Ishikawa (cell line): ENCODE measurements around the gene RAB25.

Experiments used
- CEBPB ChIP-seq: IDR thresholded peaks from 2 replicates; pipeline ENCODE4 v1.6.1; 2012
- CREB1 ChIP-seq: IDR thresholded peaks from 2 replicates; pipeline ENCODE4 v1.6.1; 2012; ENCODE audit warnings: low read depth
- EGR1 ChIP-seq: IDR thresholded peaks from 2 replicates; pipeline ENCODE4 v1.6.1; 2012
- EP300 ChIP-seq: IDR thresholded peaks from 2 replicates; pipeline ENCODE4 v1.6.1; 2012; ENCODE audit warnings: borderline replicate concordance
- FOXM1 ChIP-seq: IDR thresholded peaks from 2 replicates; pipeline ENCODE4 v1.6.1; 2012; ENCODE audit warnings: low read depth, borderline replicate concordance
- NFIC ChIP-seq: IDR thresholded peaks from 2 replicates; pipeline ENCODE4 v1.6.1; 2012
- RAD21 ChIP-seq: IDR thresholded peaks from 2 replicates; pipeline ENCODE4 v1.6.1; 2012; ENCODE audit warnings: low read depth
- TAF1 ChIP-seq: IDR thresholded peaks from 2 replicates; pipeline ENCODE4 v1.6.1; 2012; ENCODE audit warnings: low read depth, mild to moderate bottlenecking
- TCF12 ChIP-seq: IDR thresholded peaks from 2 replicates; pipeline ENCODE4 v1.6.1; 2012; ENCODE audit warnings: low read depth
- TEAD4 ChIP-seq: IDR thresholded peaks from 2 replicates; pipeline ENCODE4 v1.6.1; 2012
- YY1 ChIP-seq: IDR thresholded peaks from 2 replicates; pipeline ENCODE4 v1.6.1; 2012; ENCODE audit warnings: low read depth
- ZBTB7A ChIP-seq: IDR thresholded peaks from 2 replicates; pipeline ENCODE4 v1.6.1; 2012; ENCODE audit warnings: low read depth
- TF ChIP-seq, protein P1 (sequence below): IDR thresholded peaks from 2 replicates; pipeline ENCODE4 v1.6.1; 2012
- TF ChIP-seq, protein P2 (sequence below): IDR thresholded peaks from 2 replicates; pipeline ENCODE4 v1.6.1; 2012
- TF ChIP-seq, protein P3 (sequence below): IDR thresholded peaks from 2 replicates; pipeline ENCODE4 v1.6.1; 2012; ENCODE audit warnings: low read depth, mild to moderate bottlenecking

Gene RAB25

DNA sequence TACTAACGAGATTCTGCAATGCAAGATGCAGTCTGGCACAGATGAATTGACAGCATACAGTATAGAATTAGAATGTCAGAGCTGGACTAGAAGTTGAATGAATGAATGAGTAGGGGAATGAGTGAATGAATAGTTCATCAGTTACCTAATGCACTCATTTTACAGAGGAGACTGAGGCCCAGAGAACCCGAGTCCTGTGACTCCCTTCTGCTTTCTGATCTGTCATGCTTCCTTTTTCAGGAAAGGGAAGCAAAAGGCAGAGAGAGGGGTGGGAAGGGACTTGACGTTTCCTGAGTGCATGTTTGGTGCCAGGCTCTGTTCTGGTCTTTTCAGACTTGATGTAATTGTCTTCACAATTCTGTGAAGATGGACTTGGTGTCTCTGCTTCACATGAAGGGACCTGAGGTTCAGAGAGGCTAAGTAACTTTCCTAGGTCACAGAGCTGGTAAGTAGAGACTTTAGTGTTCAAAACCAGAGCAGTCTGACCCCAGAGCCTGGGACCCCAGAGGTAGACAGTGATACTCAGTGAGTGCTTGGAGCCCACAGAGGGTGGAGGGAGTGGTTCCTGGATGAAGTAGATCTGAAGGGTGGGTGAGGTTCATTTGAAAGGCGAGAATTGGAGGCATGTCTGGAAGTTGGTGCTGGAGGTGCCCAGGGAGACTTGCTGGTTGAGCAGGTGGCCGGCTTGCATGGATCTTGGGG is 29.3 kb downstream of the RAB25 start:
- TF ChIP-seq FOXM1 (no peak), EP300 (no peak), TEAD4 (no peak), CREB1 (no peak), TCF12 (no peak), TAF1 (no peak), EGR1 (no peak), YY1 (no peak), RAD21 (no peak), ZBTB7A (no peak), CEBPB (no peak), NFIC (no peak)
- TF ChIP-seq, protein P1, sequence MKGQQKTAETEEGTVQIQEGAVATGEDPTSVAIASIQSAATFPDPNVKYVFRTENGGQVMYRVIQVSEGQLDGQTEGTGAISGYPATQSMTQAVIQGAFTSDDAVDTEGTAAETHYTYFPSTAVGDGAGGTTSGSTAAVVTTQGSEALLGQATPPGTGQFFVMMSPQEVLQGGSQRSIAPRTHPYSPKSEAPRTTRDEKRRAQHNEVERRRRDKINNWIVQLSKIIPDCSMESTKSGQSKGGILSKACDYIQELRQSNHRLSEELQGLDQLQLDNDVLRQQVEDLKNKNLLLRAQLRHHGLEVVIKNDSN: no peak
- TF ChIP-seq, protein P2, sequence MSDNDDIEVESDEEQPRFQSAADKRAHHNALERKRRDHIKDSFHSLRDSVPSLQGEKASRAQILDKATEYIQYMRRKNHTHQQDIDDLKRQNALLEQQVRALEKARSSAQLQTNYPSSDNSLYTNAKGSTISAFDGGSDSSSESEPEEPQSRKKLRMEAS: no peak
- TF ChIP-seq, protein P3, sequence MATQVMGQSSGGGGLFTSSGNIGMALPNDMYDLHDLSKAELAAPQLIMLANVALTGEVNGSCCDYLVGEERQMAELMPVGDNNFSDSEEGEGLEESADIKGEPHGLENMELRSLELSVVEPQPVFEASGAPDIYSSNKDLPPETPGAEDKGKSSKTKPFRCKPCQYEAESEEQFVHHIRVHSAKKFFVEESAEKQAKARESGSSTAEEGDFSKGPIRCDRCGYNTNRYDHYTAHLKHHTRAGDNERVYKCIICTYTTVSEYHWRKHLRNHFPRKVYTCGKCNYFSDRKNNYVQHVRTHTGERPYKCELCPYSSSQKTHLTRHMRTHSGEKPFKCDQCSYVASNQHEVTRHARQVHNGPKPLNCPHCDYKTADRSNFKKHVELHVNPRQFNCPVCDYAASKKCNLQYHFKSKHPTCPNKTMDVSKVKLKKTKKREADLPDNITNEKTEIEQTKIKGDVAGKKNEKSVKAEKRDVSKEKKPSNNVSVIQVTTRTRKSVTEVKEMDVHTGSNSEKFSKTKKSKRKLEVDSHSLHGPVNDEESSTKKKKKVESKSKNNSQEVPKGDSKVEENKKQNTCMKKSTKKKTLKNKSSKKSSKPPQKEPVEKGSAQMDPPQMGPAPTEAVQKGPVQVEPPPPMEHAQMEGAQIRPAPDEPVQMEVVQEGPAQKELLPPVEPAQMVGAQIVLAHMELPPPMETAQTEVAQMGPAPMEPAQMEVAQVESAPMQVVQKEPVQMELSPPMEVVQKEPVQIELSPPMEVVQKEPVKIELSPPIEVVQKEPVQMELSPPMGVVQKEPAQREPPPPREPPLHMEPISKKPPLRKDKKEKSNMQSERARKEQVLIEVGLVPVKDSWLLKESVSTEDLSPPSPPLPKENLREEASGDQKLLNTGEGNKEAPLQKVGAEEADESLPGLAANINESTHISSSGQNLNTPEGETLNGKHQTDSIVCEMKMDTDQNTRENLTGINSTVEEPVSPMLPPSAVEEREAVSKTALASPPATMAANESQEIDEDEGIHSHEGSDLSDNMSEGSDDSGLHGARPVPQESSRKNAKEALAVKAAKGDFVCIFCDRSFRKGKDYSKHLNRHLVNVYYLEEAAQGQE: no peak

DNA sequence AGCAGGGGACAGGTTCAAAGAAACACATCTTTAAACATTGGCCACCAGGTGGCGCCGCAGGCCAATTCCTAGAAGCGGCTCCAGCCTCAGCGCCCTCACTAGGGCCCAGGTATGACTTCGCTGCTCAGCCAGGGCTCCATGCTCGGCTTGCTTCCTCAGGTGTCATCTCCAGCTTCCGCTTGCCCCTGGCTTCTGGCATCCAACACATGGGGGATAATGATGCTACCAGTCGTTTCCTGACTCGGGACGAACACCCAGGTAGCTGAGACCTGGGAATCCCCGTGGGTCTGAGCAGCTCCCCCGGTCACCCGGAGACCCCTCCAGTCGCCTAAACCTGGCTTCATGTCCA is 29.9 kb downstream of the RAB25 start:
- TF ChIP-seq TAF1: no peak
- peak; percentile 94 for TF ChIP-seq RAD21

DNA sequence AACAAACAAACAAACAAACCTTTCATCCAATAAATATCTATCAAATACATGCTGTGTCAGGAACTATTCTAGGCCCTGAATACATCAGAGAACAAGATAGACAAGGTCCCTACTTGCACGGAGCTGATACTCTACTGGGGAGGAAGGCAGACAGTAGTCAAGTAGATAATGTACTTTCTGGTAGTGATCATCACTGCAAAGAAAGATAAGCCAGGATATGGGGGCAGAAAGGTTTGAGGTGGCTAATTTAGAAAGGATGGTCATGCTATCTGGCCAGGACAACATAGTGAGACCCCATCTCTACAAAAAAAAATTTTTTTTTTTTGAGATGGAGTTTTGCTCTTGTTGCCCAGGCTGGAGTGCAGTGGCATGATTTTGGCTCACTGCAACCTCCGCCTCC is 30.6 kb downstream of the RAB25 start:
- TF ChIP-seq CEBPB: no peak
- TF ChIP-seq TEAD4: no peak
- TF ChIP-seq YY1: no peak
- no peak for TF ChIP-seq NFIC
- no peak for TF ChIP-seq EP300
- TF ChIP-seq, protein P1: no peak

DNA sequence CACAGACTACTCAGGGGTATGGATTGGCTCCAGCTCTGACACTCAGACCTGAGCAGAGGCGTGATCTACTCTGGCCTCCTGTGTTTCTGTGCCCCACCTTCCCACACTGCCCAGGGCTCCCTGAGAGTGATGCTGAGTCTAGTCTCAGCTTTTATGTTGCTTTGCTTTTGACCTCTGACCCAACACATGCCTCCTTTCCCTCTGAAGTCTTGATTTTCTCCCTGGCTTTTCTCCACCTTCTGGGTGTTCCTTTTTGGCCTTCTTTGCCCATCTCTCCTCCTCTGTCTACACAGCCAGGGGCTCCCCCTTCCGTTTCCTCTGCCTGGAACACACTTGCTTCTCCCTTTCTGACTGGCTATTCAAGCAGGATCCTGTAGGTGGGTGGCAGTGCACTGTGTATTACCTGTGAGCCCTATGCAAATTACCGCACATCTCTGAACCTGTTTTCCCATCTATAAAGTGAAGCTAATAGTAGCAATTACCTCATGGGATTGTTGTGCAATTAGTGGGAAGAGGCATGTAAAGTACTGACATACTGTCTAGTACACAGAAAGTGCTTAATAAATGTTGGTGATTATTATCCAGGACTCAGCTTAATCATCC is 35.0 kb downstream of the RAB25 start:
- no peak for TF ChIP-seq CREB1
- no peak for TF ChIP-seq YY1
- no peak for TF ChIP-seq FOXM1
- TF ChIP-seq EGR1: no peak
- TF ChIP-seq, protein P1: no peak
- no peak for TF ChIP-seq NFIC
- TF ChIP-seq TCF12: no peak
- TF ChIP-seq CEBPB: no peak
- no peak for TF ChIP-seq ZBTB7A
- TF ChIP-seq, protein P3: no peak
- no peak for TF ChIP-seq TAF1
- TF ChIP-seq, protein P2: no peak
- TF ChIP-seq RAD21: no peak
- no peak for TF ChIP-seq EP300
- no peak for TF ChIP-seq TEAD4

DNA sequence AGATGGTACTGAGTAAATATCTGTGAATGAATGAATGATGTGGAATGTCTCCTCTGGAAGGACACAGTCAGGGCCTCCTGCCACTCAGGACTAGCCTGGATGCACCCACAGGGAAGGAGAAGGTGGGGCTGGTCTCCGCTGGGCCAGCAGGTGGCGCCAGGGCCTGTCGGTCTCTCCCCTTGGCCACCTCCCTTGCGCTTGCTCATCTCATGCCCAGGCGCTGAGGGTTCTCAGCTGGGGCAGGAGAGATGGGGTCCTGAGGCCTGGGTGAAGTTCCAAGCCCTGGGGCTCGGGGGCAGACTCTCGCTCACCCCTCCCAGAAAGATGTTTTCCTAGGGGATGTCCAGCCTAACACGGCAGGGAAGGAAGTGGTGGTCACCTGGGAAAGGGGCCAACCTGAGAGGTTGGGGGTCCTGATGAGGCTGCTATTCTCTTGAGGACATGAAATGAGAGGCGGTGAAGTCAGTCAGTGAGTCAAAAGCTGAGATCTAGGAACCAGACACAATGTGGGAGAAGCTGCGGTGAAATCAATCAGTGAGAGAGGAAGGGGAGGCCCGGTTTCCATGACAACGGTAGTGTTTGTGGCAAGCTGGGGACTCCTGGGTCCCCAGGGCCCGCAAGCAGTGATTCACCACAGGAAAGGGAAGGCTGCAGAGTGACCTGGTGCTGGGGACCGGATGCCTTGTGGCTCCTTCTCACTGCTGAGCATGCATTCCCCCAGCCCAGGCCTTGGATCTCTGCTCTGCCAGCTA is 35.9 kb downstream of the RAB25 start:
- no peak for TF ChIP-seq CREB1
- no peak for TF ChIP-seq EP300
- TF ChIP-seq CEBPB: no peak
- TF ChIP-seq EGR1: no peak
- TF ChIP-seq TAF1: no peak
- no peak for TF ChIP-seq NFIC
- TF ChIP-seq, protein P2: no peak
- peak; percentile 99 for TF ChIP-seq RAD21
- TF ChIP-seq ZBTB7A: peak; percentile 38; the same call in 1 of the 2 replicates
- TF ChIP-seq, protein P3: no peak
